ENCODE results near the gene TOB1. TPM values are rescaled to one million over a fixed set of nuclear protein-coding genes. Genes with fewer than 3 reads are reported as not detected.

The TOB1 gene
- total and polyA plus RNA-seq, 2 of the 4 experiments (the other 2 are of a cell fraction), result 4.3 to 9.0 TPM

GRCh38 chr17:50889528-50890118, 23.5 kb upstream of the TOB1 start (continued):
- TF ChIP-seq NFE2L2 (IDR thresholded peaks at IDR 0.05; ENCODE audit: low read depth, low read length) (no peak), MXI1 (IDR thresholded peaks at IDR 0.05; ENCODE audit: borderline replicate concordance, low read depth, low read length) (no peak), FOS (IDR thresholded peaks at IDR 0.05; ENCODE audit: low read depth, low read length) (no peak), RAD21 (IDR thresholded peaks at IDR 0.05; ENCODE audit: low read length) (no peak)

GRCh38 chr17:50887705-50888245, 21.6 kb upstream of the TOB1 start:
- H3K18ac ChIP-seq (ENCODE audit: low read depth, low read length), result no peak overlapping the region
- POLR2A ChIA-PET (ENCODE audit: unreplicated experiment), result interaction anchor here (0.7 to 1.0 kb wide), 2 partner anchors 17 to 21 kb away, joined by 3 to 5 read pairs; partner anchors contain the start of gene TOB1
- intact Hi-C loops (cut with micrococcal nuclease), result no loop called here
- TF ChIP-seq MAZ (IDR thresholded peaks at IDR 0.05; ENCODE audit: borderline replicate concordance, low read depth, low read length), result no peak
- no peak for TF ChIP-seq FOS (IDR thresholded peaks at IDR 0.05; ENCODE audit: low read depth, low read length)
- TF ChIP-seq MXI1 (IDR thresholded peaks at IDR 0.05; ENCODE audit: borderline replicate concordance, low read depth, low read length), result no peak
- TF ChIP-seq RFX5 (IDR thresholded peaks at IDR 0.05; ENCODE audit: low read depth, low read length), result no peak
- no peak for TF ChIP-seq POLR2A (IDR thresholded peaks at IDR 0.05; ENCODE audit: low read depth, low read length)
- no peak for TF ChIP-seq MAFK (IDR thresholded peaks at IDR 0.05; ENCODE audit: low read depth, low read length)
- TF ChIP-seq CHD1 (IDR thresholded peaks at IDR 0.05; ENCODE audit: low read depth, low read length), result no peak
- no peak for TF ChIP-seq ELK1 (IDR thresholded peaks at IDR 0.05; ENCODE audit: borderline replicate concordance, low read depth, low read length)
- TF ChIP-seq CTCF (conservative IDR thresholded peaks at IDR 0.05; ENCODE audit: low read depth, low read length), result no peak
- TF ChIP-seq NFE2L2 (IDR thresholded peaks at IDR 0.05; ENCODE audit: low read depth, low read length), result no peak
- no peak for TF ChIP-seq BHLHE40 (IDR thresholded peaks at IDR 0.05; ENCODE audit: low read depth, low read length)
- TF ChIP-seq USF2 (IDR thresholded peaks at IDR 0.05; ENCODE audit: low read depth, low read length), result no peak

More at GRCh38 chr17:50887705-50888245, 21.6 kb upstream of the TOB1 start:
- Histone ChIP-seq H3K14ac (replicated peaks; ENCODE audit: low read depth, low read length) (no peak overlapping the region), H3K4me3 (ENCODE audit: insufficient read depth, low read depth, low read length) (no peak overlapping the region), H2AK5ac (ENCODE audit: low read depth, low read length) (no peak overlapping the region), H4K5ac (ENCODE audit: low read depth, low read length) (no peak overlapping the region), H2BK20ac (ENCODE audit: low read depth, low read length) (no peak overlapping the region), H3K4me1 (ENCODE audit: control insufficient read depth, insufficient read depth, low read length) (peaks cover 3% of the 10 kb centered on the region), H3K9me1 (ENCODE audit: insufficient read depth, low read length) (peaks cover 3% of the 10 kb centered on the region; the same call in 1 of the 2 replicates), H3K23ac (ENCODE audit: low read depth, low read length) (no peak overlapping the region), H3K36me3 (ENCODE audit: control insufficient read depth, insufficient read depth, low read length) (no peaks in the 10 kb centered on the region), H3K9ac (ENCODE audit: low read depth, low read length) (no peak overlapping the region), H2AK9ac (replicated peaks; ENCODE audit: low read depth, low read length, poor library complexity) (no peak overlapping the region), H2AFZ (replicated peaks; ENCODE audit: low read length, poor library complexity) (no peak overlapping the region), H4K20me1 (ENCODE audit: insufficient read depth, low read length) (no peaks in the 10 kb centered on the region), H3K27ac (ENCODE audit: insufficient read depth, low read length) (no peak overlapping the region), H3K56ac (ENCODE audit: extremely low read depth, insufficient read depth, low read length) (no peak overlapping the region), H2BK5ac (ENCODE audit: low read depth, low read length, poor library complexity, severe bottlenecking) (no peak overlapping the region), H2BK15ac (ENCODE audit: low read depth, low read length) (no peak overlapping the region), H4K91ac (ENCODE audit: insufficient read depth, low read depth, low read length) (no peak overlapping the region), H3K79me1 (ENCODE audit: low read depth in 1 of 2, low read length in 2 of 2) (no peaks in the 10 kb centered on the region), H4K8ac (ENCODE audit: low read depth in 2 of 2, low read length in 2 of 2) (no peak overlapping the region), H3K27me3 (ENCODE audit: control insufficient read depth, insufficient read depth, low read length) (peaks cover 26% of the 10 kb centered on the region), H3K4me2 (ENCODE audit: low read depth, low read length) (no peak overlapping the region), H3K9me3 (ENCODE audit: control insufficient read depth, insufficient read depth, low read length) (no peaks in the 10 kb centered on the region), H2BK120ac (ENCODE audit: low read depth, low read length) (no peak overlapping the region), H3K4ac (ENCODE audit: low read depth, low read length) (no peak overlapping the region)
- no CpG with 5 or more reads among the region's 5 CpGs for WGBS, 2 experiments (ENCODE audit: extremely low coverage in 2 of 2, insufficient read length in 1 of 2)
- dilution Hi-C loops (cut with HindIII; ENCODE audit: low sequenced_read_pairs, unreplicated experiment), result no loop called here
- in situ Hi-C loops (cut with MboI; ENCODE audit: low sequenced_read_pairs), result no loop called here
- ATAC-seq (ENCODE audit: low read depth) (no peak), DNase-seq (no peak)
- CTCF ChIA-PET, result no interaction called here
- no TSS peak for BruUV-seq (replicated peaks)
